Fibroblast of skin of abdomen (primary cell): ENCODE results near the gene STK32C.

Experiments
- DNase-seq: peaks from one replicate; pipeline ENCODE4 v3.0.0-alpha.2; 2013

STK32C gene

DNA sequence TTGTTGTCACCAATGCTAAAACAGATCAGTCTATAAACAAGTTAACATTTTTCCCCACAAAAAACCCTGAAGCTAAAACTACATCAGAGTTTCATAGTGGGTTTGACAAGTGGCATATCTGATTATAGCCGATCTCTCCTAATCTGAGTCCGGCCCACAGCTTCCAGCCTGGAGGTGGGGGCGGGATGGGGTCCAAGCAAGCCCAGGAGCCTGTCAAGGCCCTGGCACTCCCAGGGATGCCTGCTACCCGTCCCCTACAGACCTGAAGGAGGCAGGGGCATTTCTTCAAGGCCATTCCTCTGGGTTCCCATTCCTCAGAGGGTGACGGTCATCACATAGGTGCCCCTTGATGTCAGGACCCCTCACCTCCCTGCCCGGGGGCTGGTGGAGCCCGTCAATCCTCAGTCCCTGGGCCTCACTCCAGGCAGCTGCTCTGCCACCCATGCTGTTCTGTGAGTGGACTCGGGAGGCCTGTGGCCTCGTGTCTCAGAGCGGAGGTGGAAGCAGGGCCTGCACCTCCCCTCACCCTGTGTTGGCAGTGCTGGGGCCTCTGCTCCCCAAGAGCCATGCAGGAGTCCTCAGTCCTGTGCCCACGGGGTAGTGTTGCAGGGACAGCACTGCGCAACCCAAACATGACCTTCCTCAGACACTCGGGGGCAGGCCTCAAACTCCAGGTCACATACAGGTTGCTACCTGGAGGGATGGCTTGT, 112.2 kb downstream of the STK32C start:
- no peak for DNase-seq

DNA sequence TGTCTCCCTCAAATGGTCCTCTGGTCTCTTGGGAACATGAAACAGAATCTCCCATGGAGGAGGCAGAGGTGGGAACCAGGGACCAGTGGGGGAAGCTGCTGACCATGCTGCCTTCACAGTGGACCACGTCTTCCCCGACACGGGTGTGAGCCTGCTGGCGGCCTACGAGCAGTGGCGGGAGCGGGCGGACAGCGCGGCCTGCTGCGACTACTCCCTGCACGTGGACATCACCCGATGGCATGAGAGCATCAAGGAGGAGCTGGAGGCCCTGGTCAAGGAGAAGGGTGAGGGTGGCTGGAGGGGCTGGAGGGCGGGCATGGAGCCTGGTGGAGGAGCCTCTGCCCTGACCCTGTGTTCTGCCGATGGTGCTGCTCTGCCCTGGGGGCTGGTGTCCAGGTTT, 113.0 kb downstream of the STK32C start:
- no peak for DNase-seq

DNA sequence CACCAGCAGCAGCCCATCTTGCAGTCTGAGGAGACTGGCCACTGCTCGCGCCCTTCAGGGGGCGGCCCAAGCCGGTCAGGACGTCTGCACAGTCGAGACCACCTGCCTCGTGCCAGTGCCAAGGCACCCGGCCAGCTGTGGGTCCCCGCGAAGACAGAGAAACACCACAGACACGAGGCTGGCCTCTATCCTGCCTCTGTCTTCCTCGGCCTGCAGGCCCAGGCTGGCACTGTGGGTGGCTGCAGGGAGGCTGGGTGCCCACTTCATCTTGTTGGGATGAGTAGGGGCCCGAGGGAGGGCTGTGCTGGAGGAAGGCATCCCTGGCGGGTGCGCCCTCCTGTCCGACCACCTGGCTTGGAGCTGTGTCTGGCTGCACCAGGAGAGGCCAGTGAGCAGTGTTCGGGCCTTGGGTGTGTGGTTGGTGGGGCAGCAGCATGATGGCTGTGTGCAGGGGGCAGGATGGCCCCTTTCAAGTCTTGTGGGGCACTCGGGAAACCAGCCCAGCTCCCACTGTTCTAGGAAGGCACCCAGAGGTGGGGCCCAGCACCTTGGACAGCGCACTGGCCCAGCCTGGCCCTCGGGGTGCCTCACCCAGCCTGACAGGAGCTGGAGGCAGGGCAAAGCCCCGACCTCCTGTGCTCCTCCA, 113.7 kb downstream of the STK32C start:
- no peak for DNase-seq

DNA sequence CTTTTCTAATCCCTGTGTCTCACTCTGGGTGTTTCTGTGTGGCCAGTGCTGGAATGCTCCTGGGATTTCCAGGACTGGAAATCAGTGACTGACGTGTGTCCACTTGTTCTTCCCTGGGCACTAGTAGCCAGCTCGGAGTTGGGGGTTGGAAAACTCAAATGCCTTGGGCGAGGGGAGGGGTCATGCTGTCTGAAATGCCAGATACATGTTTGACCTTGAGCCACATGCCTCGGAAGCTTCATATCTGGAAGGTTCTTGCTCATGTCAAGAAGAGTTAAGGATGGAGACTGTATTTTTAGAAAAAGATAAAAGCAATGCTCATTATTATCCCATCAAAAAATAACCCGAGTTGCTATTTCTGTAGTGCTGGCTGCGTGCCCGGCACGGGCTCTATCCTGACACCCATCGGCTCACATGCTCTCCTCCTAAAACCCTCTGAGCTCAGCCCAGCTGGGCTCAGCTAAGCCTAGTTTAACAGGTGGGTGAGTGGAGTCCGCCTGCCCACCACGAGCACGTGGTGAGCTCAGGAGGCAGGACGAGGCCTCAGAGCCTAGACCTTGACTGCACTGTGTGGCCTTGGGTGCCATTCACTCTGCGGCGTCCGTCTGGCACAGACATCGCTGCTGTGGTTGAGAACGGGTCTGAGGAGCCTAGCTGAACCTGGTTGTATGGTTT, 114.6 kb downstream of the STK32C start:
- no peak for DNase-seq

DNA sequence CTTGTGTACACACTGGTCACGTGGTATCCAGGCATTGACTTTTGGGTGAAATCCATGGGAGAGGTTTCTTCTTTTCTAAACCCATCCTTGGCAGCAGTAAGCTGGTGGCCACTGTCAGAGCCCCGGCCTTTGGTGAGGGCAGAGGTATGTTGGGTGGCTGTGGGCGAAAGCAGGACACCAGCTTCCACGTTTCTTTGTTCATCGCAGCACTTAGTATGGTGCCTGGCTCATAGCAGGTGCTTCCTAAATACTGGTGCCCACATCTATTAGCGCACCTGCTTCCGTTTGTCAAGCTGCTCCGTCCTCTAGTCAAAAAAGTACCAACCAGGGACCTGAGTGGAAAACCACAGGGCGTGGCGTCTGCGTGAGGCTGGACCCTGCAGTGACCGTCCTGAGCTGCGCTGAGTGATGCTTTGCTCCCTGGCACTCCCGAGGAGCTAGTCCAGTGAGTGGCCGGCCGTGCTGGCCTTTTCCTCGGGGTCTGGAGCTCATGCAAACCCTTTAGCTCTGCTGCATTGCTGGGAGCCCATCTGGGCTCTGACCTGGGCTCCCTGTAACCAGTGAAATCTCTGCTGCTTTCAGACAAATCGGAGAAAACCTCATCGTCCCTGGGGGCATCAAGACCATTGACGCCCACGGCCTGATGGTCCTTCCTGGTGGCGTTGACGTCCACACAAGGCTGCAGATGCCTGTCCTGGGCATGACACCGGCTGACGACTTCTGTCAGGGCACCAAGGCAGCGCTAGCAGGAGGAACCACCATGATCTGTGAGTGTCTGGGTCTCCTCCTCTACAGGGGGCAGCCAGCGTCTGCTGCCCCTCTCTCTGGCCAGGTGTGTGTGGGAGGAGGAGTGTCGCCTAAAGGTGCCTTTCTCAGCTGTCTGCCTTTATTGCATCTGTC, 115.4 kb downstream of the STK32C start:
- no peak for DNase-seq

DNA sequence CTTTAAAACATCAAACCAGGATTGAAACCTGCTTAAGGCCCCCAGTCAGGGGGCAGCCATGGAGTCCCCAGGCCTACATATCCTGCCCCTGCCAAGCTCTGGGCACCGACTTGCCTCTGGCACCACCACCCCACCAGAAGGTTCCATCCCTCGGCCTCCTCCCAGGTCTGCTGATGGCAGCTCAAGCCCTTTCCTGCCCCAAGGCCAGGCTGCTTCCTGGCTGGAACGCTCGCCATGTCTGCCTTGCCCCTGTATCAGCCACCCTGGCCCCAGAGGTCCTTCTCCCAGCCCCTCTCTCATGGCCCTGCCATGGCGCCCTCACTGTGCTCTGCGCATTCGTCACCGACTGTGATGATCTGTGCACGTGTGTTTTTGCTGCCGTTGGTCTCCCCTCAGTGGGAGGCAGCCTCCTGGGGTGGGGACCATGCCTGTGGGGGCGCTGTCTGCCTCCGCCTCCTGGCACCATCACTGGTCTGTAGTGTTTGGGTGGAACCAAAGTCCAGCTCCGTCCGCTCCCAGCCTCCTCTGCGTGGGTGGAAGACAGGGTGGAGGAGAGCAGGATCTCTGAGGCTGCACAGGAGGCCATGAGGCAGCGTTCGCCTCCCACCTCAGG, 117.8 kb downstream of the STK32C start:
- DNase-seq, result no peak

DNA sequence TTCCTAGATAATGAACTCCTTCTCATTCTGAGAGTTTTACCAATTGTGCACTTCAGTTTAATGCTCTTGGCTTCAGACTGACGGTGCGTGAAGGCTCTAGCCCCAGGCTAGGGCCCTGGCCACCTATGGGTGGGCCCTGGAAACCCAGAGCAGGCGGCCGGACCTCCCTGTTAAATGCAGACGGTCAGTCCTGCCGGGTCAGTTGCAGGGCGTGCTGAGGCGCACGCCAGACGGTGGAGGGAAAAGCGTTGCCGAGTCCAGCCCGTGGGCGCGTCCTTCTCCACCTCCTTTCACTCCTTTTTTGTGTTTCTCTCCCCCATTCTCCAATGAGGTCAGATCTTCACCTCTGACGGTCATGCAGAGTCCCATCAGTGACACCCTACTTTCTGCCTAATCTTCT, 118.7 kb downstream of the STK32C start:
- no peak for DNase-seq

DNA sequence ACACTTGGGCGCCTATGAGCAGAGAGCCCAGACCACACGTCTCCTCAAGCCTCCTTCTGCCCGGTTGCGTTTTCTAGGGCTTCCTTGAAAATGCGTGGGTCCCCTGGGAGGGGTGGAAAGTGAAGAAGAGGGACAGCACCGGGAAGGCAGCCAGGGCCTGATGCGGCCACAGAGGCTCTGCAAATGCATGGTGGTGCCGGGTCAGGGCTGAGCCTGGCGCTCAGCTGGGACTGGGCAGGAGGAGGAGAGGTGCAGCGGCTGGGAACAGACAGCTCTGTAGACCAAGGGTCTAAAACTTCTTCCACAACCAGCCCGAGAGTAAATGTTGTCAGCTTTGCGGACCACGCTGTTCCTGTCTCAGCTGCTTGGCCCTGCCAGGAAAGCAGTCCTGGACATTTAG, 119.4 kb downstream of the STK32C start:
- DNase-seq, result no peak

DNA sequence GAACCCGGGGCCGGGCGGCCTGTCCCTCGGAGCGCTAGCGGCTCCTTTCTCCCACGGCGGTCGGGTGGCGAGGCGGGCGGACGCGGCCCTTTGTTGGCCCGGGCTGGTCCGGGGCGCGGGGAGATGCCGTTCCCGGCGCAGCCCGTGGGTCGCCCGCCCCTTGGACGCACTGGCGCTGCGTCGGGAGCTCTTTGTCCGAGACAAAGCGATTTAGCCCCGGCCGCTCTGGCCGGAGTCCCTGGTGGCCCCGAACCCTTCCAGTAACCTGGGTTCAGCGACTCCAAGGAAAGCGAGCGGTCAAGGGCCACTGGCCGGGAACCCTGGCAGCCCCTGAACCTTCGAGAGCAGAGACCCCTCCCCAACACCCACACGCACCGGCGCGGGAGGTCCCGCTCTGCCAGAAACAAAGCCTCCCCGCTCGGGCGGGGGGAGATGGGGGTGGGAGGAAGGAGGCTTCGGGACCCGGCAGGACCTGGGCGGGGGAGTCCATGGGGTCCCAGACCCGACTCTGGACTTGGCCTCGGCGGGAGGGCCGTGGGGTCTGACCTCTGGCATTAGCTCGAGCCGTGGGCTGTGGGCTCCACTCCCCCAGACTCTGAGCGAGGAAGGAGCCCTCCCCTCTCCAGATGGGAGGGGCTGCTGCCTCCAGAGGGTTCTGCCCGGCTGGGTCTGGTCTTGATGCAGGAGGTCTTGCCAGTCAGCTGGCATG, 120.2 kb downstream of the STK32C start:
- DNase-seq, result no peak

DNA sequence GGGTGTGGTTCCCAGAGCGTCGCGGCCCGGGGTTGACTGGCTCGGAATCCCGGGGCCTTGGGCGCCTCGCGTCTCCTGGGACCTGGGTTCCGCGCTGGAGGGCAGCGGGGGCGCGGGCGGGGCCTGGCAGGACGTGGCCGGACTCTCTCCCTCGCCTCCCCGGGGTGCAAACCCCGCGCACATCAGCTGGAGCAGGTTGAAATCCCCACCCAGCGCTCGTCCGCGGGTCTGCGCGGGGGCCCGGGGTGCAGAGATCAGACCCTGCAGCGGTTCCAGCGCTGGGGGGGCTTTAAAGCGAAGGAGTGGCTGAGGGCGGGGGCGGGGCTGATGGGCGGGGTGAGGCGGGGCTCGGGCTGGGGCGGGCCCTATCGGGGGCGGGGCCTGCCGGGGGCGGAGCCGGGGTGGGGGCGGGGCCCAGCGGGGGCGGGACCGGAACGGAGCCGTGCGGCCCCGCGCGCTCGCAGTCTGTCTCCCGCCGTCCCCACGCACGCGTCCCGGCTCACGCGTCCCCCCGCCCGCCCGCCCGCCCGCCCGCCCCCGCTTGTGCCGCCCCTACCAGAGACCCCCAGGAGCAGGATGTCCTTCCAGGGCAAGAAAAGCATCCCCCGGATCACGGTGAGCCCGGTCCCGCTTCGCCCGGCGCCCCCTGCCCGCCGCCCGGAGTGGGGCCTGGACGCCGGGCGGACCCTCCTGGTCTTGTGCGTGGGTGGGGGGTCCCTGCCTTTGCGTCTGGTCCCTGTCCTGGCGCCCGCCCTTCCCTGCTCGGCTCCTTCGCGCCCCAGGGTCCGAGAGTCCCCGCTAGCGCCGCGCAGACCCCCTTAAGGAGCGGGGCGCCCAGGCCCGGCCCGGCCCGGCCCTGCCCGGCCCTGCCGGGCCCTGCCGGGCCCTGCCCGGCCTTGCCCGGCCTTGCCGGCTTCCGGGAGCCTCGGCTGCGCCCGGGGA, 121.0 kb downstream of the STK32C start, which contains the start of gene DPYSL4:
DPYSL4 (plus strand) TSS at position 461 of the 942 bp plus-strand sequence; CDS start at position 577, 116 bp downstream.
- peak; percentile 32 for DNase-seq

DNA sequence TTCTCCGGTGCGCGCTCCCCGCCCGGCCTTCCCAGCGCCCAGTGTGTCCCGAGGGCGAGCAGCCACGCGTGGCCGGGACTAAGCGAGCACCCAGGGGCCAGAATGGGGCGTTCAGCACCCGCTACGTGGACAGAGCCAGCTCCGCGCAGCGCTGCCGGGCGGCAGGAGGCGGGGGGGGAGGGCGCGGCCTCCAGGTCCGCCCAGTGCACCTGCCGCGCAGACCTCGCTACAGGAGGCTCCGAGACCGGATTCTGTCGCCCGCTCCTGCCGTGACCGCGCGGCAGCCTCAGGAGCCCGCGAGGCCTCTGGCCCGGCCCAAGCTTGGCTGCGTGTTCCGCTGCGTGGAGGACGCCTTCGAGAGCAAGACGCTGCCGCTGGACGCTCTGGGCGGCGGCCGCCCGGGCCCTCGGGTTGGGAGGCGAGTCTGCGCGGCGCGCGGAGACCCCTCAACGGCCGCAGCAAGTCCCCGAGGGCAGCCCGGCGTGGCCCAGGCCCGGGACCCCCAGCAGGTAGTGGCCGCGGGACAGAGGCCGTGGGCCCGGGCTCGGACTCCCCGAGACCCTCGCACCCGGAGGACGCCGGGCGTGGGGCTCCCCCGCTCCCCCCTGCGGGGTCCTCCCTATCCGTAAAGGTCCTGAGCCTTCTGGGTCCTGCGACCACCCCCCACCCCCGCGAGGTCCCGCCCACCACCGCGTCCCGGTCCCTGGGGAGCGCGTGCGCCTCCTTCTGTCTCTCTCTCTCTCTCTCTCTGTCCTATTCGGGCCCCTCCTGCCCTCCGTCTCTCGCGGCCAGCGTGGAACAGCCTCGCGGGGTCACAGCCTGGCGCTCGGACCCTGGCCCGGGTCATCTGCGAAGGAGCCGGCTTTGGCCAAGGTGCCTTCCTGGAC, 121.9 kb downstream of the STK32C start:
- no peak for DNase-seq

DNA sequence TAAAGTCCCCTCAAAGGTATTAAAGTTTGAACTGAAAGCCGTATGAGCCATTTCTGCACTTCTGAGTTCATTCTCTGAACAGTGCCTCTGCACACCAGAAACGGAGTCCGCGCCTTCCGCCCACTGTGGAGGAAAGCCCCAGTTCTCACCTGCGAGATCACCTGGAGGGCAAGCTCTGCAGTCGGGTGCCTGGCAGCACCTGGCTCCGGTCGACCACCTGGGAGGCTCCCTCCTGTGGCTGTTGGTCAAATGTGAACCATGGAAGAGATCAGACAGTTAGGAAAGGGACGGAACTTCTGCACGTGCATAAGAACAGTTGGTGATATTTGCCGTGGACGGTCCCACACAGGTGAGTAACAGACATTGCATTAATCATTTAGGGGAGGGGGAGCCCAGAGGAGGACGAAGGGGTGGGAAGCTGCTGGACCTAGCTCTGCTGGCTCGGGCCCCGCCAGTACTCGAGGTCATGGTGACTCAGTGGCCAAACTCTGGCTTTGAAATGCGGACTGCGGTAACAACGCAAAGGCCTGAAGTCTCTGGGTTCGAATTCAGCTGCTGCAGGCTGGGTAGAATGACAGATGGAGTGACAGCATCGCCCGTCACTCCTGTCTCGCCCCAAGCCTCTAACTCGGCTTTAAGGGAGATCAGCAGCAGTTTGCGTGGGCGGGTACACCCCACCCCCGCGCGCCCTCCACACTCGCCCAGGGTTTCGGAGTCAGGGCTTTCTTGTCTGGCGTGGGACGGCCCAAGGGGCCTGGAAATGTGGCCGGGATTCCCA, 122.7 kb downstream of the STK32C start:
- DNase-seq, result no peak

DNA sequence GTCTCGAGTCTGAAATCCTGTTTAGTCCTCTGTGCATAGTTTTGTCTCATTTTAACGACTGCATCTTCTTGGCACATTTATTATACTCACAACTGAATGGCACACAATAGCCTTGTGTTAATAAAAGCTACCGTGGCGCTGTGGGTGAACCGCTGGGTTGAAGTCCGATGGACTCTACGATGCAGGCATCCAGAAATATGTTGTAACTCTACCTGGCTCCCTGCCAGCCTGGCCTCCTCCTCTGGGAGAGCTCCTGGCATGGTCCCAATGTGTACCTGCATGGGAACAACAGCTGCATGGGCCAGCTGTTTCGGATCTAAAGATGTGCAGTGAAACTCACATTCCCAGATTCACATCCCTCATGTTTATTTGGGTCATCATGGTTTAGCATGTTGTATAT, 124.7 kb downstream of the STK32C start:
- no peak for DNase-seq

DNA sequence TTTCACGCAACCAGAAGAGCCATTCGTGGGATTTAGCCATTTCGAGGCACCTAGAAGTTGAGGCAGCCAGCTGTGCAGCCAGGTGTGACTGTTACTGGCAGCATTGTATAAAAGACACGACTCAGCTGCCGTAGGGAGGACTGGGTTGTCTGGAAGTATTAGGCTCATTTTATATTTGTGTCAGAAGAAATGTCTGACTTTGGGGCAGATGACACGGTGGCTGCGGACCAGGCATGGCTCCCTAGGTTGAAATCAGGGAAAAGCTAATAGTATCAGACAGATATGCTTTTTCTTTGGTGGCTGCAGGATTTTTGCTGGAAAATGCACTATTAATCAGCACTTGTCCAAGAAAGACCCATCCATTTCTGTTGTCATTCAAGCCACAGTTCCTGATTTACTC, 125.2 kb downstream of the STK32C start:
- DNase-seq, result no peak

DNA sequence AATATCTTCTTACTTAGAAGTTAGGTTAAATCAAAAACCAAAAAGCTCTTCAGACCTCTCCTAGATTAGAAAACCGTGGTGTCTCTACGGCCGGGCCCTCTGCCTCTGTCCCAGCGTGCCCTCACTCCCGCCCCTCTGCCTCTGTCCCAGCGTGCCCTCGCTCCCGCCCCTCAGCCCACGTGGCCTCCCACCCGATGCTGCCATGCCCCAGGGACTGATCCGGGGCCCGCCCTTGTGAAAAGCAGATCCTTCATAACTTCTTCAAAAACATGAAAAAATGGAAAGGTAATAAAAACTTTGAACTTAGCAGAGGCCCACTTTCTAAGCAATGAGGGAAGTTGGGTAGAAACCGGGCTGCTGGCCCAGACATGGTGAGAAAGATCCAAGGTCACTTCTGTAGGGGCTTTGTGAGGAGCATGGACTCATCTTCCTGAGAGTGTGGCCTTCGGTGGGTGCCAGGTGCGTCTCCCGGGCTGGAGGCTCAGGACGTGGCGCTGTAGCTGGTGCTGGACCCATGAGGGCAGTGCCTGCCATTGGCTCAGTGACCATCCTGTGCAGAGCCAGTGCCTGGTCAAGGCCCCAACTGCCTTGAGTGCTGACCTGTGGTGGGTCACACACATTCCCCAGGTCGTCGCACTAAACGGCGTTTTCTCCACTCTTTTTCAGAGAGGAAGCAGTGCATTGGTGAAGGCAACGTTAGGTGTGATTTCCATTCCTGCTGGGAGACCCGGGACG, 125.9 kb downstream of the STK32C start:
- no peak for DNase-seq

DNA sequence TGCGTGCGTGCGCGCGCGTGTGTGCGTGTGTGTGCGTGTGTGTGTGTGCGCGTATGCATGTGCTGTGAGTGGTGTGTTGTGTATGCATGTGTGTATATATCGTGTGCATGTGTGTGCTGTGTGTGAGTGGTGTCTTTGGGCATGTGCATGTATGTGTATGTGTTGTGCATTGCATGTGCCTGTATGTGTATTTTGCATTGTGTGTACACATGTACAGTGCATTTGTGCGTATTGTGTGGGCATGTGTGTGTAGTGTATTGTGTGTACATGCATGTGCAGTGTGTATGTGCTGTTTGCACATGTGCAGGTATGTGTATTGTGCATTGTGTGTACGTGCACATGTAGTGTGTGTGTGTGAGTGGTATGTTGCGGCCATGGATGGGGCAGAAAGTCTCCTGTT, 127.0 kb downstream of the STK32C start:
- DNase-seq, result no peak

DNA sequence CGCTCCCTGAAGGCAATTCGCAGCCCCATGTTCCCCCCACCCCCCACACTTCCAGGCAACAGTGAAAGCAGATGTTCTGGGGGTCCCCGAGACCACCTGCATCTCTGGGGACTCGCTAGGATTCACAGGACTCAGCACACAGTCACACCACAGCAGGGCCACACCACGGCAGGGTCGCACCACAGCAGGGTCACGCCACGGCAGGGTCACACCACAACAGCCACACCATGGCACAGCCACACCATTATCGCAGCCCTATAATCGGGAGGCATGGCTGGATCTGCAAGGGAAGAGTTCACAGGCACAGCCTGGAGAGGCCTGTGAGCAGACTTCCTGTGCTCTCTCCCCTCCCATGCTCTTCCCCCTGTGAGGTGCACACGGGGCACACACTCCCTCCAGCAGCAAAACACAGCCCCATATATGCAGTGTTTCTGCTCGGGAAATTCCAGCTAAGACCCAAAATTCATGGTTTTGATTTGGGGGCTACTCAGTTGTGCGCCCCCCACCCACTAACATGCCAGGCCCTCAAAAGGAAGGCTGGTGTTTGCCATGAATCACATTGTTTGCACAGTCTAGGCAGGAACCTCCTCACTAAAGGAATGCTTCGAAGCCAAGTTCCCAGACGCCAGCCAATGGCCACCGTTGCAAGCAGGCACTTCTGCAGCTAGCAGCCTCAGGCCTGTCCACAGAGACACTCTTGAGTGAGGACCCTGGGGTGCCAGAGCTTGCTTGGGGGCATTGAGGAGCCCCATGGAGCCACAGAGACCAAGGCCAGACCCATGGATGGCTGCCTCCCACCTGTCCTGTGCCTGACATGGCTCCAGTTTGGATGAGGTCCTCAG, 128.0 kb downstream of the STK32C start:
- no peak for DNase-seq
